SK-N-SH (cell line): ENCODE results near the gene MAPT. TPM values are rescaled to one million over a fixed set of nuclear protein-coding genes. Genes with fewer than 3 reads are reported as not detected.

Experiments
- CTCF ChIA-PET: fragments of 300-600, 350-600 bp; formaldehyde crosslinking; extraction: SDS; loops from one replicate; lab custom pipeline; 2021; lab: Yijun Ruan, JAX
- POLR2A ChIA-PET: fragments of 350-600 bp; sonication (Branson Sonifier 250); formaldehyde crosslinking; extraction: SDS; loops from one replicate; lab custom pipeline; 2020; ENCODE audit warnings: antibody characterized with exemption, inconsistent platforms; lab: Yijun Ruan, JAX
- DNase-seq: peaks from one replicate; pipeline ENCODE4 v3.0.0; 2012
- H2AFZ ChIP-seq: fragments of 200-600 bp; sonication (generic); 2 replicates; pipeline ENCODE4 v1.8.1; 2016; ENCODE audit warnings: antibody characterized with exemption, mild to moderate bottlenecking, low read depth
- H3F3A ChIP-seq: fragments of 200-600 bp; sonication (generic); replicated peaks from 2 replicates; pipeline ENCODE3; 2016; ENCODE audit warnings: antibody characterized with exemption, mild to moderate bottlenecking; ENCODE audit not compliant: insufficient read depth
- H3K27ac ChIP-seq, 2 experiments: fragments of 200-500 bp in 1 of 2; fragments of 200-600 bp in 1 of 2; sonication (Bioruptor generic) in 1 of 2; sonication (generic), shearing (Covaris generic) in 1 of 2; 2 replicates each; pipeline versions ENCODE4 v1.5.1 to v1.6.1; 2014 to 2016; ENCODE audit warnings: low read depth in 2 of 2, inconsistent platforms in 1 of 2, low read length in 1 of 2, mild to moderate bottlenecking in 1 of 2, mixed read lengths in 1 of 2
- H3K27me3 ChIP-seq: fragments of 200-600 bp; sonication (generic), shearing (Covaris generic); 2 replicates; pipeline ENCODE4 v1.6.1; 2016; ENCODE audit warnings: mixed run types; ENCODE audit not compliant: insufficient read depth
- H3K36me3 ChIP-seq, 2 experiments: fragments of 200-500 bp in 1 of 2; fragments of 200-600 bp in 1 of 2; sonication (Bioruptor generic) in 1 of 2; sonication (generic) in 1 of 2; replicated peaks in 1 of 2; 2 replicates each; pipeline versions ENCODE3 to v1.5.1; 2014 to 2016; ENCODE audit warnings: low read length in 1 of 2, mild to moderate bottlenecking in 1 of 2; ENCODE audit not compliant: insufficient read depth in 2 of 2, control insufficient read depth in 1 of 2
- H3K4me1 ChIP-seq, 2 experiments: fragments of 200-500 bp in 1 of 2; fragments of 200-600 bp in 1 of 2; sonication (Bioruptor generic) in 1 of 2; sonication (generic), shearing (Covaris generic) in 1 of 2; 2 replicates each; pipeline versions ENCODE4 v1.5.1 to v1.6.1; 2014 to 2016; ENCODE audit warnings: low read depth in 1 of 2, low read length in 1 of 2, mixed run types in 1 of 2; ENCODE audit not compliant: insufficient read depth in 2 of 2, control insufficient read depth in 1 of 2
- H3K4me2 ChIP-seq: fragments of 200-600 bp; sonication (generic), shearing (Covaris generic); 2 replicates; pipeline ENCODE4 v1.6.1; 2017; ENCODE audit warnings: mixed run types
- H3K4me3 ChIP-seq, 2 experiments: fragments of 200-500 bp in 1 of 2; fragments of 200-600 bp in 1 of 2; sonication (Bioruptor generic) in 1 of 2; sonication (generic), shearing (Covaris generic) in 1 of 2; 2 replicates each; pipeline versions ENCODE4 v1.5.1 to v1.8.1; 2014 to 2016; ENCODE audit warnings: low read depth in 2 of 2, inconsistent platforms in 1 of 2, low read length in 1 of 2, mild to moderate bottlenecking in 1 of 2, mixed read lengths in 1 of 2, moderate library complexity in 1 of 2
- H3K79me2 ChIP-seq: fragments of 200-600 bp; sonication (generic); 2 replicates; pipeline ENCODE4 v1.8.1; 2017; ENCODE audit warnings: mild to moderate bottlenecking; ENCODE audit not compliant: insufficient read depth
- H3K9ac ChIP-seq: fragments of 200-600 bp; sonication (generic); 2 replicates; pipeline ENCODE4 v1.6.1; 2017; ENCODE audit warnings: mixed run types
- H3K9me2 ChIP-seq: fragments of 200-600 bp; sonication (generic); 2 replicates; pipeline ENCODE4 v1.6.1; 2017; ENCODE audit warnings: mixed run types
- H3K9me3 ChIP-seq: fragments of 200-600 bp; sonication (generic); 2 replicates; pipeline ENCODE4 v1.6.1; 2017; ENCODE audit warnings: mixed run types, mild to moderate bottlenecking, moderate library complexity
- H4K20me1 ChIP-seq: fragments of 200-600 bp; sonication (generic); 2 replicates; pipeline ENCODE4 v1.6.1; 2017; ENCODE audit warnings: mild to moderate bottlenecking, mixed run types; ENCODE audit not compliant: insufficient read depth
- CHD2 ChIP-seq: fragments of 150-350 bp; IDR thresholded peaks from 2 replicates; pipeline ENCODE4 v1.6.1; 2018; ENCODE audit warnings: low read length; ENCODE audit not compliant: partially characterized antibody
- ELF1 ChIP-seq: IDR thresholded peaks from 2 replicates; pipeline ENCODE4 v1.4.0; 2012
- FOSL2 ChIP-seq: IDR thresholded peaks from 2 replicates; pipeline ENCODE4 v1.4.0; 2012; ENCODE audit warnings: low read depth, mild to moderate bottlenecking, moderate library complexity, borderline replicate concordance
- GATA2 ChIP-seq: sonication (generic); formaldehyde crosslinking; IDR thresholded peaks from 2 replicates; pipeline ENCODE4 v1.5.0; 2020; ENCODE audit warnings: mild to moderate bottlenecking, missing genetic modification reagents
- JUND ChIP-seq: IDR thresholded peaks from 2 replicates; pipeline ENCODE4 v1.4.0; 2012
- MAX ChIP-seq: IDR thresholded peaks from 2 replicates; pipeline ENCODE4 v1.4.0; 2012; ENCODE audit warnings: low read depth
- MEF2A ChIP-seq: IDR thresholded peaks from 2 replicates; pipeline ENCODE4 v1.4.0; 2012; ENCODE audit warnings: low read depth, borderline replicate concordance
- MXI1 ChIP-seq: IDR thresholded peaks from 2 replicates; pipeline ENCODE4 v1.6.1; 2012; ENCODE audit warnings: mild to moderate bottlenecking, low read depth, low read length, improper control_type of control experiment
- NFIC ChIP-seq: IDR thresholded peaks from 2 replicates; pipeline ENCODE4 v1.4.0; 2012; ENCODE audit warnings: borderline replicate concordance
- PBX3 ChIP-seq: IDR thresholded peaks from 2 replicates; pipeline ENCODE4; 2012
- RAD21 ChIP-seq: IDR thresholded peaks from 2 replicates; pipeline ENCODE4 v1.6.1; 2012; ENCODE audit warnings: mild to moderate bottlenecking, low read length
- RCOR1 ChIP-seq: fragments of 150-350 bp; IDR thresholded peaks from 2 replicates; pipeline ENCODE4 v1.6.1; 2017; ENCODE audit warnings: antibody characterized with exemption, low read length
- RFX5 ChIP-seq: IDR thresholded peaks from 2 replicates; pipeline ENCODE4 v1.6.1; 2012; ENCODE audit warnings: mild to moderate bottlenecking, improper control_type of control experiment, low read length
- YY1 ChIP-seq: IDR thresholded peaks from 2 replicates; pipeline ENCODE4 v1.4.0; 2012; ENCODE audit warnings: low read depth, mild to moderate bottlenecking
- WGBS: methylation state at CpG from one replicate; pipeline ENCODE4 v1.1.6; 2017; ENCODE audit warnings: low lambda C conversion rate; 5-methylcytosine and 5-hydroxymethylcytosine counted together
- polyA plus RNA-seq, 3 experiments: library from polyadenylated mRNA; depleted of rRNA; stranded (reverse); fragments of >200 nt; gene quantifications; 2 replicates each; pipeline ENCODE4 v1.2.3, GENCODE V29; 2012
- TF ChIP-seq, protein P1 (sequence below): IDR thresholded peaks from 2 replicates; pipeline ENCODE4 v1.6.1; 2012; ENCODE audit warnings: mild to moderate bottlenecking, low read depth, low read length, moderate library complexity
- TF ChIP-seq, protein P2 (sequence below): fragments of 150-350 bp; IDR thresholded peaks from 2 replicates; pipeline ENCODE4 v1.6.1; 2016; ENCODE audit warnings: mild to moderate bottlenecking, low read depth, low read length

MAPT gene
- polyA plus RNA-seq, 1 of the 3 experiments (the other 2 are of a cell fraction) = 0.74 TPM

DNA sequence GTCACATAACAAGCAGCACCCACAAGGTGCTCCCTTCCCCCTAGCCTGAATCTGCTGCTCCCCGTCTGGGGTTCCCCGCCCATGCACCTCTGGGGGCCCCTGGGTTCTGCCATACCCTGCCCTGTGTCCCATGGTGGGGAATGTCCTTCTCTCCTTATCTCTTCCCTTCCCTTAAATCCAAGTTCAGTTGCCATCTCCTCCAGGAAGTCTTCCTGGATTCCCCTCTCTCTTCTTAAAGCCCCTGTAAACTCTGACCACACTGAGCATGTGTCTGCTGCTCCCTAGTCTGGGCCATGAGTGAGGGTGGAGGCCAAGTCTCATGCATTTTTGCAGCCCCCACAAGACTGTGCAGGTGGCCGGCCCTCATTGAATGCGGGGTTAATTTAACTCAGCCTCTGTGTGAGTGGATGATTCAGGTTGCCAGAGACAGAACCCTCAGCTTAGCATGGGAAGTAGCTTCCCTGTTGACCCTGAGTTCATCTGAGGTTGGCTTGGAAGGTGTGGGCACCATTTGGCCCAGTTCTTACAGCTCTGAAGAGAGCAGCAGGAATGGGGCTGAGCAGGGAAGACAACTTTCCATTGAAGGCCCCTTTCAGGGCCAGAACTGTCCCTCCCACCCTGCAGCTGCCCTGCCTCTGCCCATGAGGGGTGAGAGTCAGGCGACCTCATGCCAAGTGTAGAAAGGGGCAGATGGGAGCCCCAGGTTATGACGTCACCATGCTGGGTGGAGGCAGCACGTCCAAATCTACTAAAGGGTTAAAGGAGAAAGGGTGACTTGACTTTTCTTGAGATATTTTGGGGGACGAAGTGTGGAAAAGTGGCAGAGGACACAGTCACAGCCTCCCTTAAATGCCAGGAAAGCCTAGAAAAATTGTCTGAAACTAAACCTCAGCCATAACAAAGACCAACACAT lies 104.9 kb downstream of the MAPT start, which contains the start of gene STH (continued):
- no peak for TF ChIP-seq MEF2A
- TF ChIP-seq MAX = no peak
- TF ChIP-seq, protein P1, sequence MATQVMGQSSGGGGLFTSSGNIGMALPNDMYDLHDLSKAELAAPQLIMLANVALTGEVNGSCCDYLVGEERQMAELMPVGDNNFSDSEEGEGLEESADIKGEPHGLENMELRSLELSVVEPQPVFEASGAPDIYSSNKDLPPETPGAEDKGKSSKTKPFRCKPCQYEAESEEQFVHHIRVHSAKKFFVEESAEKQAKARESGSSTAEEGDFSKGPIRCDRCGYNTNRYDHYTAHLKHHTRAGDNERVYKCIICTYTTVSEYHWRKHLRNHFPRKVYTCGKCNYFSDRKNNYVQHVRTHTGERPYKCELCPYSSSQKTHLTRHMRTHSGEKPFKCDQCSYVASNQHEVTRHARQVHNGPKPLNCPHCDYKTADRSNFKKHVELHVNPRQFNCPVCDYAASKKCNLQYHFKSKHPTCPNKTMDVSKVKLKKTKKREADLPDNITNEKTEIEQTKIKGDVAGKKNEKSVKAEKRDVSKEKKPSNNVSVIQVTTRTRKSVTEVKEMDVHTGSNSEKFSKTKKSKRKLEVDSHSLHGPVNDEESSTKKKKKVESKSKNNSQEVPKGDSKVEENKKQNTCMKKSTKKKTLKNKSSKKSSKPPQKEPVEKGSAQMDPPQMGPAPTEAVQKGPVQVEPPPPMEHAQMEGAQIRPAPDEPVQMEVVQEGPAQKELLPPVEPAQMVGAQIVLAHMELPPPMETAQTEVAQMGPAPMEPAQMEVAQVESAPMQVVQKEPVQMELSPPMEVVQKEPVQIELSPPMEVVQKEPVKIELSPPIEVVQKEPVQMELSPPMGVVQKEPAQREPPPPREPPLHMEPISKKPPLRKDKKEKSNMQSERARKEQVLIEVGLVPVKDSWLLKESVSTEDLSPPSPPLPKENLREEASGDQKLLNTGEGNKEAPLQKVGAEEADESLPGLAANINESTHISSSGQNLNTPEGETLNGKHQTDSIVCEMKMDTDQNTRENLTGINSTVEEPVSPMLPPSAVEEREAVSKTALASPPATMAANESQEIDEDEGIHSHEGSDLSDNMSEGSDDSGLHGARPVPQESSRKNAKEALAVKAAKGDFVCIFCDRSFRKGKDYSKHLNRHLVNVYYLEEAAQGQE = no peak
- no peak for TF ChIP-seq ELF1
- TF ChIP-seq CHD2 = no peak
- TF ChIP-seq, protein P2, sequence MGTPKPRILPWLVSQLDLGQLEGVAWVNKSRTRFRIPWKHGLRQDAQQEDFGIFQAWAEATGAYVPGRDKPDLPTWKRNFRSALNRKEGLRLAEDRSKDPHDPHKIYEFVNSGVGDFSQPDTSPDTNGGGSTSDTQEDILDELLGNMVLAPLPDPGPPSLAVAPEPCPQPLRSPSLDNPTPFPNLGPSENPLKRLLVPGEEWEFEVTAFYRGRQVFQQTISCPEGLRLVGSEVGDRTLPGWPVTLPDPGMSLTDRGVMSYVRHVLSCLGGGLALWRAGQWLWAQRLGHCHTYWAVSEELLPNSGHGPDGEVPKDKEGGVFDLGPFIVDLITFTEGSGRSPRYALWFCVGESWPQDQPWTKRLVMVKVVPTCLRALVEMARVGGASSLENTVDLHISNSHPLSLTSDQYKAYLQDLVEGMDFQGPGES = no peak

- H3K36me3 ChIP-seq = no peaks in the 10 kb centered on the region
- no peak overlapping the region for H3K4me3 ChIP-seq
- TF ChIP-seq, protein P2 = no peak
- TF ChIP-seq RFX5 (no peak), GATA2 (CRISPR knock-in tag) (no peak), FOSL2 (no peak), MXI1 (no peak), ELF1 (no peak), YY1 (no peak), RCOR1 (no peak), RAD21 (no peak), CHD2 (no peak), NFIC (no peak), PBX3 (no peak), JUND (no peak)
- TF ChIP-seq, protein P1 = no peak
- ChIA-PET CTCF (interaction anchor here (0.7 to 8.5 kb wide), 5 partner anchors 8 to 213 kb away, joined by 3 to 104 read pairs (median 37); partner anchors contain the start of gene KANSL1), POLR2A (no interaction called here)
- H3K9me2 ChIP-seq = no peaks in the 10 kb centered on the region
- H3K9ac ChIP-seq = no peak overlapping the region
- H3K4me2 ChIP-seq = no peak overlapping the region
- no peaks in the 10 kb centered on the region for H3K9me3 ChIP-seq
- no peaks in the 10 kb centered on the region for H3K27me3 ChIP-seq
- H3K79me2 ChIP-seq = no peaks in the 10 kb centered on the region
- no peak for DNase-seq
- H3K4me1 ChIP-seq = peaks cover 0 to 9% of the 10 kb centered on the region in 2 experiments; a peak in 1 of 4 replicates
- H3F3A ChIP-seq = no peaks in the 10 kb centered on the region
- H2AFZ ChIP-seq = no peak overlapping the region
- 75% methylated on average over 9 of the region's 9 CpGs for WGBS
- H4K20me1 ChIP-seq = no peaks in the 10 kb centered on the region
- no peak overlapping the region for H3K27ac ChIP-seq
Measured at GRCh38 chr17:45999900-46000290, 105.5 kb downstream of the MAPT start.
